Spleen (tissue), 11 donors: ENCODE data around the gene PCAT7. TPM values are rescaled to one million over a fixed set of nuclear protein-coding genes. Genes with fewer than 3 reads are reported as not detected.

ENCODE experiments used
- DNase-seq: peaks from one replicate; pipeline ENCODE4 v3.0.0-alpha.2; 2020
- H3K27ac ChIP-seq, 8 donors: fragments of 200-600 bp; sonication (generic) in 7 of 8; 1 replicate in 4 of 8; 2 replicates in 4 of 8; pipeline versions ENCODE4 v1.5.0 to v1.8.0; 2016 to 2021; ENCODE audit warnings: inconsistent platforms in 4 of 8, mild to moderate bottlenecking in 4 of 8, moderate library complexity in 1 of 8
- H3K27me3 ChIP-seq, 7 donors: fragments of 200-600 bp; sonication (generic) in 6 of 7; replicated peaks in 1 of 7; 1 replicate in 4 of 7; 2 replicates in 3 of 7; pipeline versions ENCODE4 v1.5.0 to v1.8.0; 2016 to 2021; ENCODE audit warnings: inconsistent platforms in 3 of 7, mild to moderate bottlenecking in 1 of 7
- H3K36me3 ChIP-seq, 6 donors: fragments of 200-600 bp; sonication (generic) in 5 of 6; 1 replicate in 4 of 6; 2 replicates in 2 of 6; pipeline versions ENCODE4 v1.5.0 to v1.8.0; 2016 to 2021; ENCODE audit warnings: inconsistent platforms in 2 of 6
- H3K4me1 ChIP-seq, 6 donors: fragments of 200-600 bp; sonication (generic) in 5 of 6; 1 replicate in 3 of 6; 2 replicates in 3 of 6; pipeline versions ENCODE4 v1.5.0 to v1.8.0; 2016 to 2021; ENCODE audit warnings: inconsistent platforms in 3 of 6
- H3K4me3 ChIP-seq, 8 donors: fragments of 200-600 bp; sonication (generic) in 7 of 8; 1 replicate in 4 of 8; 2 replicates in 4 of 8; pipeline versions ENCODE4 v1.5.0 to v1.8.0; 2016 to 2021; ENCODE audit warnings: inconsistent platforms in 4 of 8, mild to moderate bottlenecking in 4 of 8, moderate library complexity in 2 of 8
- H3K9me3 ChIP-seq, 8 donors: fragments of 200-600 bp; sonication (generic) in 7 of 8; 1 replicate in 4 of 8; 2 replicates in 4 of 8; pipeline versions ENCODE4 v1.5.0 to v1.8.0; 2016 to 2021; ENCODE audit warnings: inconsistent platforms in 4 of 8
- POLR2A ChIP-seq, 3 donors: fragments of 450-650 bp; IDR thresholded peaks; one replicate each; pipeline ENCODE4 v1.5.1; 2017; ENCODE audit warnings: antibody characterized with exemption in 3 of 3, mild to moderate bottlenecking in 1 of 3
- POLR2AphosphoS5 ChIP-seq, 3 donors: sonication (generic); formaldehyde crosslinking; IDR thresholded peaks; one replicate each; pipeline ENCODE4 v1.5.1; 2017; ENCODE audit warnings: antibody characterized with exemption in 3 of 3
- WGBS, 5 donors: extraction: QIAGEN DNeasy Blood & Tissue Kit in 3 of 5; methylation state at CpG; one replicate each; pipeline versions ENCODE4 v1.1.5 to v1.1.7; 2013 to 2018; 5-methylcytosine and 5-hydroxymethylcytosine counted together
- intact Hi-C: fragments of 100-400 bp; cut with DNase I; formaldehyde crosslinking; loops from one replicate; pipeline ENCODE4 v1.15.0; 2023; ENCODE audit warnings: low total_unique reads
- polyA plus RNA-seq, 3 donors: library from polyadenylated mRNA; stranded (reverse); fragments of 200-250 nt; gene quantifications; one replicate each; pipeline ENCODE4 v1.2.1, GENCODE V29; 2013
- total RNA-seq, 7 donors: library from RNA; depleted of rRNA in 3 of 7; stranded (reverse); fragments of >200 nt in 3 of 7; fragmentation: NEBNext Ultra II Directional in 4 of 7; extraction: Animal tissue kit (Norgen Biotek cat#: 25700) in 4 of 7; gene quantifications; one replicate each; pipeline versions ENCODE4 v1.1.0 to v1.2.1, GENCODE V29; 2016 to 2021
- TF ChIP-seq, protein P1 (sequence below), 11 experiments: fragments of 200-600 bp in 7 of 11; fragments of 450-650 bp in 4 of 11; sonication (generic) in 4 of 11; IDR thresholded peaks in 8 of 11; conservative IDR thresholded peaks in 3 of 11; 1 replicate in 7 of 11; 2 replicates in 4 of 11; pipeline versions ENCODE4 v1.4.0 to v1.8.0; 2016 to 2021; ENCODE audit warnings: antibody characterized with exemption in 11 of 11, inconsistent platforms in 4 of 11, mild to moderate bottlenecking in 1 of 11
- donor health status: healthy with polysubstance abuse.
- donor health status: DM: no; HTN: no; CAD: no; lungs with moderate emphysema.
- donor health status: DM: no; HTN: no; CAD: no.
- donor health status: Bipolar disorder and iron deficiency.
- donor health status: healthy.
- donor health status: DM: no; HTN: no; CAD: no.
- donor health status: DM: yes; HTN: yes; CAD: no.

The PCAT7 gene
- total and polyA plus RNA-seq, 10 donors: 0.03 to 0.05 TPM; not detected in 8

DNA sequence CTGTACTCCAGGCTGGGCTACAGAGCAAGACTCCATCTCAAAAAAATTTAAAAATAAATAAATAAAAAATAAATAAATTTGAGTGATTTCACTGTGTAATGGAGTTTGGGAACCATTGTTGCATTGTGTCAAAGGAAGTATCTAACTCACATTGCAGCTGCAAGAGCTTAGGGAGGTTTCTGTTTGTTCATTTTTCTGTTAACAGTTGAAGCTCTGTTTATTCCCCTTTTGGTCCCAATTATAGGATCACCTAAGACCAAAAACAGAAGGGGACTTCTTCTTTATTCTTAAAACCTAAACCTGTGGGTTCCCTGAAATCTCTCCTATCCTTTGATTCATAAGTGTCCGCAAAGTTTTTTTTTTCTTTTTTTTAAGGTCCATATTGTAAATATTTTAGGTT is 28.6 kb upstream of the PCAT7 start:
- no peak overlapping the region for H3K27ac ChIP-seq
- H3K27me3 ChIP-seq: peaks cover 0 to 18% (median 0%) of the 10 kb centered on the region in 7 donors
- H3K36me3 ChIP-seq: no peaks in the 10 kb centered on the region
- H3K4me1 ChIP-seq: no peaks in the 10 kb centered on the region
- H3K4me3 ChIP-seq: no peak overlapping the region
- DNase-seq: no peak
- no peaks in the 10 kb centered on the region for H3K9me3 ChIP-seq
- 92 to 98% (median 95%) methylated on average over 1 of the region's 1 CpG for WGBS, 5 donors
- intact Hi-C loops: no loop called here
- TF ChIP-seq POLR2A (IDR thresholded peaks at IDR 0.05) (no peak), POLR2AphosphoS5 (IDR thresholded peaks at IDR 0.05) (no peak)
- TF ChIP-seq, protein P1, sequence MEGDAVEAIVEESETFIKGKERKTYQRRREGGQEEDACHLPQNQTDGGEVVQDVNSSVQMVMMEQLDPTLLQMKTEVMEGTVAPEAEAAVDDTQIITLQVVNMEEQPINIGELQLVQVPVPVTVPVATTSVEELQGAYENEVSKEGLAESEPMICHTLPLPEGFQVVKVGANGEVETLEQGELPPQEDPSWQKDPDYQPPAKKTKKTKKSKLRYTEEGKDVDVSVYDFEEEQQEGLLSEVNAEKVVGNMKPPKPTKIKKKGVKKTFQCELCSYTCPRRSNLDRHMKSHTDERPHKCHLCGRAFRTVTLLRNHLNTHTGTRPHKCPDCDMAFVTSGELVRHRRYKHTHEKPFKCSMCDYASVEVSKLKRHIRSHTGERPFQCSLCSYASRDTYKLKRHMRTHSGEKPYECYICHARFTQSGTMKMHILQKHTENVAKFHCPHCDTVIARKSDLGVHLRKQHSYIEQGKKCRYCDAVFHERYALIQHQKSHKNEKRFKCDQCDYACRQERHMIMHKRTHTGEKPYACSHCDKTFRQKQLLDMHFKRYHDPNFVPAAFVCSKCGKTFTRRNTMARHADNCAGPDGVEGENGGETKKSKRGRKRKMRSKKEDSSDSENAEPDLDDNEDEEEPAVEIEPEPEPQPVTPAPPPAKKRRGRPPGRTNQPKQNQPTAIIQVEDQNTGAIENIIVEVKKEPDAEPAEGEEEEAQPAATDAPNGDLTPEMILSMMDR (IDR thresholded peaks at IDR 0.05 in 8 of 11, conservative IDR thresholded peaks at IDR 0.05 in 3 of 11): no peak

DNA sequence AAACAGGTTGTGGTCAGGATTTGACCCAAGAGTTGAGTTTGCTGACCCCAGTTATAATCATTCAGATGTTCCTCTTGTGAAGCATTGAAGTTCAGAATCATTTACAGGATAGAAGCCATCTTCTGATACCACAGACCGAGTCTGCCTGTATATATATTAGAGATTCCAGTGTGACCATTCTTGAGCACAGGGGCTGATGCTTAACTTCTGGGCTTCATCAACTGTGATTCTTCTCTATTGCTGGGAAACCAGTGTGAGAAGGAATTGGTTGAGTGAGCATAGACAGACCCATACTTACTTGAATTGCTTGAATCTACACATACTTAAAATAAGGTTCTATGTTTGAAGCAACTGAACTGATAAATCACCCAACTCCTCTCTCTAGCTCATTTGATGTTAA is 27.9 kb upstream of the PCAT7 start:
- Histone ChIP-seq H3K27ac (no peak overlapping the region), H3K9me3 (no peaks in the 10 kb centered on the region), H3K27me3 (peaks cover 0 to 18% (median 0%) of the 10 kb centered on the region in 7 donors), H3K36me3 (no peaks in the 10 kb centered on the region), H3K4me3 (no peak overlapping the region), H3K4me1 (no peaks in the 10 kb centered on the region)
- DNase-seq: no peak
- intact Hi-C loops: no loop called here
- WGBS, 5 donors: 45 to 88% (median 69%) methylated on average over 1 of the region's 1 CpG
- no peak for TF ChIP-seq POLR2AphosphoS5 (IDR thresholded peaks at IDR 0.05)

DNA sequence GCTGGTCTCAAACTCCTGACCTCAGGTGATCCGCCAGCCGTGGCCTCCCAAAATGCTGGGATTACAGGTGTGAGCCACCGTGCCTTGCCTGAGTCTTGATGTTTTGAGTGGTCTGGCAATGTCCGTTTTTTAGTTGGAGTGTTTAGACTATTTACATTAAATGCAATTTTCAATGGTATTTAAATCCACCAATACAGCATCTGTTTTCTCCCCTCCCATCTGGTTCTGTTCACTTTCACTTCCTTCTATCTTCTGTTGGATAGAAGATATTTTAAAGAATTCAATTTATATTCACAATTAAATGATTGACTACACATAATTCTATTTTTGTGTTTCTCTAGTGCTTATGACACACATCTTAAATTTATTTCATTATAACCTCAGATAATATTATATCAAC is 26.0 kb upstream of the PCAT7 start:
- intact Hi-C loops: no loop called here
- 77 to 87% (median 83%) methylated on average over 4 of the region's 4 CpGs for WGBS, 5 donors
- no peaks in the 10 kb centered on the region for H3K36me3 ChIP-seq
- H3K4me3 ChIP-seq: no peak overlapping the region
- TF ChIP-seq, protein P1 (IDR thresholded peaks at IDR 0.05 in 8 of 11, conservative IDR thresholded peaks at IDR 0.05 in 3 of 11): no peak
- no peaks in the 10 kb centered on the region for H3K4me1 ChIP-seq
- no peaks in the 10 kb centered on the region for H3K9me3 ChIP-seq
- H3K27ac ChIP-seq: no peak overlapping the region
- no peak for DNase-seq
- peaks cover 0 to 17% (median 0%) of the 10 kb centered on the region in 7 donors for H3K27me3 ChIP-seq

DNA sequence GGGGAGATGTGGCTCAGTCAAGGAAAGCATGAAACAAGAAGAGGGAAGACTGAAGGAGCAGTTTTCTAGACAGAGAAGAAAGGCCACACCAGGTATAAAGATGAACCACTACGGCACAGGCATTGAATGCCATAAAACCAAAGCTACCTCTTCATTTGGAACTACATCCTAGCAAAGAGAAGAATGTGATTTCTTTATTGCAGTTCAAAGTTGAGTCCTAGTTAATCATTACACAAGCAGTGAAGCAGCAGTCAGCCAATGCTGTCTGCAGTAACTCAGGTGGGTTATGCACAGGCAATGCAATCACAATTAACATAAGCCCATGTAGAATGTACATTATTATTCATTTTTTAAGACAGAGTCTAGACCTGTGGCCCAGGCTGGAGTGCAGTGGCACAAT is 21.7 kb upstream of the PCAT7 start:
- no peaks in the 10 kb centered on the region for H3K9me3 ChIP-seq
- no peak for DNase-seq
- peaks cover 0 to 6% (median 0%) of the 10 kb centered on the region in 7 donors for H3K27me3 ChIP-seq
- 88 to 100% (median 96%) methylated on average over 1 of the region's 1 CpG for WGBS, 5 donors
- no peak overlapping the region for H3K4me3 ChIP-seq
- no peak overlapping the region for H3K27ac ChIP-seq
- H3K4me1 ChIP-seq: no peaks in the 10 kb centered on the region
- no peak for TF ChIP-seq POLR2AphosphoS5 (IDR thresholded peaks at IDR 0.05)
- TF ChIP-seq POLR2A (IDR thresholded peaks at IDR 0.05): no peak
- TF ChIP-seq, protein P1 (IDR thresholded peaks at IDR 0.05 in 8 of 11, conservative IDR thresholded peaks at IDR 0.05 in 3 of 11): no peak
- no peaks in the 10 kb centered on the region for H3K36me3 ChIP-seq
- intact Hi-C loops: no loop called here

DNA sequence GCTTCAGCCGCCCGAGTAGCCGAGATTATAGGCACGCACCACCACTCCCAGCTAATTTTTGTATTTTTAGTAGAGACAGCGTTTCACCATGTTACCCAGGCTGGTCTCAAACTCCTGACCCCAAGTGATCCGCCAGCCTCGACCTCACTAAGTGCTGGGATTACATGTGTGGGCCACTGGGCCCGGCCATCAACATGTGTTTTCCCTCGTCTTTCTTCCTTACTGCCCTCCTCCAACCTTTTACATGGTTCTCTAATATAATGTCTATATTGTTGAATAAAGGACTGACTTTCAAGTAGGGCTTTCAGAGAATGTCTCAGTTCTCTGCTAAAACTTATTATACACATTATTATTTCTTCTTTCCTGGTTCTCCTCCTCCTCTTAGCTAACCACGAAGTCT is 21.3 kb upstream of the PCAT7 start:
- 84 to 88% (median 87%) methylated on average over 10 of the region's 10 CpGs for WGBS, 5 donors
- Histone ChIP-seq H3K27me3 (peaks cover 0 to 2% (median 0%) of the 10 kb centered on the region in 7 donors), H3K27ac (no peak overlapping the region), H3K9me3 (no peaks in the 10 kb centered on the region), H3K4me3 (no peak overlapping the region), H3K4me1 (no peaks in the 10 kb centered on the region), H3K36me3 (no peaks in the 10 kb centered on the region)
- DNase-seq: no peak
- TF ChIP-seq, protein P1 (IDR thresholded peaks at IDR 0.05 in 8 of 11, conservative IDR thresholded peaks at IDR 0.05 in 3 of 11): no peak
- no peak for TF ChIP-seq POLR2AphosphoS5 (IDR thresholded peaks at IDR 0.05)
- intact Hi-C loops: no loop called here
